Stimulated activated CD4-positive, alpha-beta T cell treated with anti-CD3 and anti-CD28 coated beads, Interleukin-1b, Interleukin-23, amount 100 ng/mL, for 1 hour (primary cell): Measurements from ENCODE around the gene PPP1R12B.
"Not testable (repeated sequence)": the region's sequence is repeated elsewhere in the genome, so short reads cannot be mapped to it uniquely, and the experiment has no call there.

Experiments
- DNase-seq, 2 donors: peaks; one replicate each; pipeline ENCODE4 v3.0.0-alpha.2; 2020; ENCODE audit warnings: low read depth in 2 of 2

PPP1R12B gene

DNA sequence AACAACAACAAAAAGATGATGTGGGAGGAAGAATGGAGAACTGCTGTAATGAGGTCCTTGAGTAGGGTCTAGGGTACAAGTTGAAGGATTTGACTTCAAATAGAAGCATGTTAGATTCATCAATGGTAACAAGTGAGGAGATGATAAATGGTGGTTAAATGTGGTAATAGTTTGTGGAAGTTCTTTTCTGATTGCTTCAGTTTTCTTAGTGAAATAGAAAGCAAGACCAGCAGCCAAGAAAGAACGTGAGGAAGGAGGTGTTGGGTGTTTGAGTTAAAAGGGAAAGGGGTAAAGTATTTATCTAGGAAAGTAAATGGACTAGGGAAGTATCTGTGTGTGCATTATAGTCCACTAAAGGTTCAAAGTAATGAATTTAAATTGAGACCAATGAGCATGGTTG, 177.6 kb downstream of the PPP1R12B start:
- not testable (repeated sequence) for DNase-seq

DNA sequence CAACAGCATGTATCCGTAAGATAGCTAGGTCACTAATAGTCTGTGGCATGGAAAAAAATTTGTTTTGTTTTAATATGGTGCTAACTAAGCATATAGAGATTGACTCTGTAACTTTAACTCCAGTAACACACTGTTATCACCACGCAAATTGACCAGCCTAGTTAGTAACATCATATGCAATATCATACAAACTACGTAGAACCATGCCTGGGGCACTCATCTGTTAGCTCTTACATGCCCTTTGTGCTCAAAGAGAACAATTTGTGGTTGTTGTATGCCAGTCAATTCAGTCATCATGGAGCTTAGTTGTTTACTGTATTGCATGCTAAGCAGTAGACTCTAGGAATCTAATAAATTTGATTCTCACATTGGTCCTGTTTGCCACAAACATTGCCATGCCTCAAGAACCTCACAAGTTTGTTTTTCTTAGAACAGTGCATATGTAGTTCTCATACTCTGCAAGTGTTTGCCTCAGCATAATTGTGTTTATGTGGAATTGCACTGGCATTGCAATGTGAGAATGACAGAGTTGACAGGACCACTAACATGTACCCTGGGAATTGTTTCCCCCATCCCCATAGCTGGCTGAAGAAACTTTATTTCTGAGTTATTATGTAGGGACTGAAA, 179.7 kb downstream of the PPP1R12B start:
- not testable (repeated sequence) for DNase-seq

DNA sequence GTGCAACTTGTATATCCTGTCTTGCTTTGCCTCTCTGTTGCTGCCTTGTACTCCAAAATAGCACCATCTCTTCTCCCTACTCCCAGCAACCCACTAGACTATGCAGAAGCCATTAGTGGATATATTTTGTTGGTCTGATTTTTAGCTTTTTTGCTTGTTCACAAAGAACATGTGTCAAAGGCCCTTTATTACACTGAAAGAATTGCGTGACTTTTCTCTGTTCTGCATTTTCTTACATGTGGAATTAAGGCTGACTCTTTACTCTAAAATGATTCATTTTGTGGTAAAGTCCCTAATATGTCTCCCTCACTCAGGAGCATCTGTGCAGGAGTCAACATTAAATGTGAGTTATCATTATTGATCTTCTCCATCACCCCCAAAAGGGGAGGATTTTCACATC, 182.2 kb downstream of the PPP1R12B start:
- not testable (repeated sequence) for DNase-seq

DNA sequence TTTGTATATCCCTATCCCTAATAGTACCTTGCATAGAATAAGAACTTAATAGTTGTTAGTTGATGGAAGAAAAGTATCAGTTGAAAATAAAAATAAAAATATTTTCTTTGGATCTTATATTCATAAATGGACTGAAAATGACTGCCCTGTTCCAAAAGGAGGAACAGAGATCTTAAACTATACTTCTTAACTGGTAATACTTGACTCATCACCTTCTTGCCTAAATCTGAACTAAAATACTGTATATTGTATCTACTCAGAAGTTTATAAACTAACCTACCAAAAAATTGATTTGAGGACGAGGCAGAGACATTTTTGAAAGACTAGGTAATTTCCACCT, 182.9 kb downstream of the PPP1R12B start:
- no peak for DNase-seq

DNA sequence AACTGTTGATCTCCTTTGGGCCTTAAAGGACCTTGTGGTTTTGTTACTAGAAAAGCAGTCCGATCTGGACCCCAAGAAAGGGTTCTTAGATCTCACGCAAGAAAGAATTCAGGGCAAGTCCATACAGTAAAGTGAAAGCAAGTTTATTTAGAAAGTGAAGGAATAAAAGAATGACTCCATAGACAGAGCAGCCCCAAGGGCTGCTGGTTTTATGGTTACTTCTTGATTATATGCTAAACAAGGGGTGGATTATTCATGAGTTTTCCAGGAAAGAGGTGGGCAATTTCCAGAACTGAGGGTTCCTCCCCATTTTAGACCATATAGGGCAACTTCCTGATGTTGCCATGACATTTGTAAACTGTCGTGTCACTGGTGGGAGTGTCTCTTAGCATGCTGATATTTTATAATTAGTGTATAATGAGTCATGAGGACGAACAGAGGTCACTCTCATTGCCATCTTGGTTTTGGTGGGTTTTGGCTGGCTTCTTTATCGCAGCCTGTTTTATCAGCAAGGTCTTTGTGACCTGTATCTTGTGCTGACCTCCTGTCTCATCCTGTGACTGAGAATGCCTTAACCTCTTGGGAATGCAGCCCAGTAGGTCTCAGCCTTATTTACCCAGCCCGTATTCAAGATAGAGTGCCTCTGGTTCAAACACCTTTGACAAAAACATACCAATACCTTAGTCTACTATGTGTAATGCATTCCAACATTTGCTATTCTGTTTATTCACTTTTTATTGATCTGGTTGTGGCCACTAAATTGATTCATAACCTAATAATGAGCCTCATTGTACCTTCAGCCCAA, 183.5 kb downstream of the PPP1R12B start:
- DNase-seq, result not testable (repeated sequence)

DNA sequence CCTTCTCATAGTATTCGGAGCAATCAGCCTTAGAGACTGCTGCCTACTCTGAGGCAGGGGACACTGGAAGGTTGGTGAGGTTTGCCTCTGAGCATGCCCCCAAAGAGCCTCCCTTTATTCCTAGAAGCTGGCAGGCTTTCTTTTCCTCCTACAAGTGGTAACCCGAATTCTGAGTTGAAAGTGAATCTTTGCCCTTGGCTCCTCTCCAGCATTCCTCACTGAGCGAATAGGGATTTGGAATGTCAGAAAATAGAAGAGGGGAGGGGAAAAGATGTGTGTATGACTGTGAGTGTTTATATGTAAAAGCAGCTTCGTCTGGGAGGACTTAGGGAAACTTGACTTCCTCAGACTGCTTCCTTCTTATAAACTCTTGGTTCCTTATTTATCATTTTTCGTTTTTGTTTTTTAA, 190.7 kb downstream of the PPP1R12B start:
- not testable (repeated sequence) for DNase-seq

DNA sequence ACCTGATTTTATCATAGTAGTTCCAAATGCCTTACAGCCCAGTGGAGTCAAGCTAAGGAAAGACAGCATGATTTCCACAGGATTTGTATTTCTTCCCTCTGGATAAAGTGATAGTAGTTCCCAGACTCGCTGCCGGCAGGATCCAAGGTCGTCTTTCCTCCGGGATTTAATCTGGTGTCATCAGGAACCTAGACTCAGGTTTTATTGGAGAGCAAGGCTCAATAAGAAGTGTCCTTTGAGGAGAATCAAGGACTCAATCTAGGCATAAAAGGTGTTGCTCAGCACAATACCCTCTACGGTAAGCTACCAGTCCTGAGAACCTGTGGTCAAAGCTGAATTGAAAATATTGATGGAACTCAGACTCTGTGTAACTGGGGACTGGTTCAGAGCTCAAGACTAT, 191.1 kb downstream of the PPP1R12B start:
- DNase-seq, result not testable (repeated sequence)

DNA sequence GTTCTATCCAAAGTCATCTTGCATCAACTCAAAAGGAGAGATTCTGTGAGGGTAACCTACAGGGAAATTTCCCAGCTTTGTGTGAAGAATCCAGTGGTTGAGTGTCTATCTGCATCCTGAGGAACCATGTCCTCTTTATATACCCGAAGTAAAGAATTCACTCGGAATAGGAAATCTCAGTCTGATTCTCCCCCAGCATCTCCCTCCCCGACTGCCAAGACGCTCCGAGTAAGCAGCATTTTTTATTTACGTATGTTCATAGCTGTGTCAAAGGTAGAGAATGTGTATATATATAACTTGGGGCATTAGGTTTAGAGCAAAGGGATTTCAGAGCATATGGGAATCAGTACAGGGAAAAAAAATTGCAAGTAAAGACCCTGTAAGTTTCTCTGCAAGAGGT, 191.5 kb downstream of the PPP1R12B start:
- no peak for DNase-seq

DNA sequence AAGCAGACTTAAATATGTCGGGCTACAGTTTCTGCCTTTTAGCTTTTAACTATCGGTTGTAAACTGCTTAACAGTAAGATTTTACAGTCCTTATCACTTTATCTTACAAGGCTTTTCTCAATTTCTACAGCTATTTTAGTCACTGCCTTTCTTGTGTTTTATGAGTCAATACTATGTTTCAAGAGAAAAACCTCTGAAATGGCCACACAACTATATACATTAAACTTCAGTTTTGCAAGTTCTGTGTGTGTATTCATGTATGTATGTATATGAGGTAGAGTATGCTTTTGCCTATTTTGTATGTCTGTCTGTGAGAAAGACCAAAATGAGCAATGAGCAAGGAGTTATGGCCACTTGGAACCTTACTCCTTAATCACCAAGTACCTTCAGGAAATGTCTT, 191.9 kb downstream of the PPP1R12B start:
- no peak for DNase-seq

DNA sequence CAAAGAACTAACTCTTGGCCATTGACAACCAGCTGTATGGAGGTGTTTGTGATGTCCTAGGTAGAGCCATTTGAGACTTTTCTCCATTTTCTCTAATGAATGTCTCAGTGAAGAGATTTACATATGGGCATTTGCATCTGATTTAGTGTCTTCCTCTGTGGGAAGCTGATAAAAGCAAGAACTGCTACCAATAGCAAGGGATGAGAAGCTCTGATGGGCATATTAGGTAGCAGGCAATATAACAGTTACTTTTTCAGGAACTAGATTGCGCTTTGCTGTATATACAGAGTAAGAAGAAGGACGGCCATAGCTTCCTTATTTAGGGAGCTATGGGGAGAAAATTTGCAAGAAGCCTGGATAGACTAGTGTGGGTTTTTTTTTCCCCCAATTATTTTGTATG, 192.4 kb downstream of the PPP1R12B start:
- DNase-seq, result not testable (repeated sequence)

DNA sequence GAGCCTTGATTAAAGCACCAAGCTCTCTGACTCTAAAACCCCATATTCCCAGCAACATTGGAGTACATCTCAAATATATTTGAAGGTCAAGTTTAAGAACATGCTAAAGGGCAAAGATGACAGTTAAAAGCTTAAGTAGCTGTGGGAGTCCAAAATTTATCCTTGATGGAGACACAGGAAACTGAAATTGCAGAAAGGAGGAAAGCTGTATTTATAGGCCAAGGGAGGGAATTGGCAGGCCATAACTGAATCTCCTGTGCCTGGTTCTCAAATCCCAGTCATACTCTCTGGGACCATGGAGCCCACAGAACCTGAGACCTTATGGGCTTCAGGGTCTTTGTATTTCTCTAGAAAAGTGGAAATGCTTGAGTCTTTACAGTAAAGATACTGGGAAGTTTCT, 193.9 kb downstream of the PPP1R12B start:
- DNase-seq, result not testable (repeated sequence)

DNA sequence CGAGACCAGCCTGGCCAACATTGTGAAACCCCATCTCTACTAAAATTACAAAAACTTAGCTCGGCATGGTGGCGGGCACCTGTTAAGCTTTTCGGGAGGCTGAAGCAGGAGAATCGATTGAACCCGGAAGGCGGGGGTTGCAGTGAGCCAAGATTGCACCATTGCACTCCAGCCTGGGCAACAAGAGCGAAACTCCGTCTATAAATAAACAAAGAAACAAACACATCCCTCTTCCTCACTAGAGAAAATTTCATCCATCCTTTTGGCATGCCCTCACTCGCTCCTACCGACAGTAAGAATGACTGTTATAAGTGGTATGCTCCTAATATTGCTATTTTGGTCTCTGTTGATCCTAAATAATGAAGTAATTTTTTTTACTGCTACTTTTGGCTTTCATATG, 195.0 kb downstream of the PPP1R12B start:
- not testable (repeated sequence) for DNase-seq

DNA sequence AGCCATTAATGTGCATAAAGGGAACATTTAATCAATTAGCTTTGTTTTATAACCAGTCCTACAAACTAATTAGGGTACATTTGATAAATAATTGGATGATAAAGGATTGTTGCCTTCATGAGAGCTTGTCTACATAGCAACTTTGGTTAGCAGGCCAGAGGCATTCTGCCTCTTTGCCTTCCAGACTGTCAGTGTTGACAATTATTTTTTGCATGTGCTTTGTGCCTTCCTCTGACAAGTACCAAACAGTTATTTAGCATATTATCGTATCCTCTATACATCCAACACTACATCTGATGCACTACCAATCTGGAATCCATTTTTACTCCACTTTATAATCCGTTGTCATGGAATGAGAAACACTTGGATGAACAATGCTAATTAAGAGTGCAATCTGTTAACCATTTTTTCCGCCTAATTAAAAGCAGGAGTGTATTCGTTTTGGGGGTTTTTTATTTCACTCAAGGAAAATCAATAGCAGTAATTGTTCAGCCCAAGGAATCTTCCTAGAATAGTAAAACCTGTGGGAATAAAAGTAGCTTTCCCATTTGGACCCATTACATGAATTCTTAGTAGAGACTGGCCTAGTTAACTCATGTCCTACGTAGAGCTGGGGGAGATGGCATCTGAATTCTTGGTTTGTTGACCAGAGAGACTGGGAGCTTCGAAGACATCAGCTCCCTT, 196.4 kb downstream of the PPP1R12B start:
- DNase-seq, result not testable (repeated sequence)

DNA sequence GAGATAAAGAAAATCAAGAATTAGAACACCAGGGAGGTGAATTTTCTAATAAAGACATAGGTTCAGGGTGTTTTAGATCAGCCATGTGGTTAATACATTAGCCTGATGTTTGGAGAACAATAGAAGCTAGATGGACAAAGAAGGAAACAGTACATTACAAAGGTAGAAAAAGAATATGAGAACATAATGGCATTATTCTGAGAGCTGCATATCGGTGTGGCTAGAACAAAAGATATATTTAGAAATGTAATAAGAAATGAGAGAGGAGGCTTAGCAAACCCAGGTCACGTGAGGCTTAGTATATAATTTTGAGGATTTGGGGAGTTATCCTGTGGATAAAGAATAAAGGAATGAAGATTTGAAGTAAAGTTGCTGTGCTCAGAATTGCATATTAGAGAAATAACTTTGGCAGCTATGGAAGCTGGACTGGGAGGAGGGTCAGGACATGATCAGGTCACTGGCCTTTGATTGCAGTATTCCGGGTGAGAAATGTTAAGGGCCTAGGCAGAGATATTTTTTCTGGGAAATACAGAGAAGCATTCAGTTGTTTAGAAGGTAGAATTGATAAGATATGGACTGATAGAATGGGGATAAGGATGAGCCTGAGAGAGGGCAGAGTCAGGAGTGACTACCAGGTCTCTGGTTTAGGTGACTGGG, 197.3 kb downstream of the PPP1R12B start:
- not testable (repeated sequence) for DNase-seq

DNA sequence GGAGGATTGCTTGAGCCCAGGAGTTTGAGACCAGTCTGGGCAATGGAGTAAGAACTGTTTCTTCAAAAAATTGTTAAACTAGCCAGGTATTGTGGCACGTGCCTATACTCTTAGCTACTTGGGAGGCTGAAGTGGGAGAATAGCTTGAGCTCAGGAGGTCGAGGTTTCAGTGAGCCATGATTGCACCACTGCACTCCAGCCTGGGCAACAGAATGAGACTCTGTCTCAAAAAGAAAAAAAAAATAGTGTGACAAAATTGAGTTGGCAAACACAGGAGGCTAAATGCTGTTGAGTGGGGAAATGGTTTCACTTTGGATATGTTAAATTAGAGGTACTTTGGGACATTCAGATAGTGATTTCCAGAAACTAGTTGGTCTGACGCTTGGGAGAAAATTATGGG, 197.9 kb downstream of the PPP1R12B start:
- not testable (repeated sequence) for DNase-seq

DNA sequence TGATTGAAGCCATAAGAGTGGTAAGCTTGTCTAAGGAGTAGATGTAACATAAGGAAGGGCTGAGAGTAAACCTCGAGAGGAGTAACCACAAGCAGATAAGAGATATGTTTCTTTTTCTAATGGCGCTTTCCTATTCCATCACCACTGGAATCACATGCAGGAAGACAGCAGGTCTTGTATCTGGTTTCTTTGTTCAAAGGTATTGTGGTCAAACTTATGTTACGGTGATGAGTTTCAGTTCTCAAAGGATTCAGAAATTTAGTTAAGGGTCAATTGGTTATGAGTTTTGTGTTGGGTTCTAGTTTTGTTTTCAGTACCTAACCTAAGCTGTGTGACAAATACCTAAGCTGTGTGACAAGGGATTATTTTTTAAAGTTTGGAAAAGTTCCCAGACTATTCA, 198.3 kb downstream of the PPP1R12B start:
- not testable (repeated sequence) for DNase-seq

DNA sequence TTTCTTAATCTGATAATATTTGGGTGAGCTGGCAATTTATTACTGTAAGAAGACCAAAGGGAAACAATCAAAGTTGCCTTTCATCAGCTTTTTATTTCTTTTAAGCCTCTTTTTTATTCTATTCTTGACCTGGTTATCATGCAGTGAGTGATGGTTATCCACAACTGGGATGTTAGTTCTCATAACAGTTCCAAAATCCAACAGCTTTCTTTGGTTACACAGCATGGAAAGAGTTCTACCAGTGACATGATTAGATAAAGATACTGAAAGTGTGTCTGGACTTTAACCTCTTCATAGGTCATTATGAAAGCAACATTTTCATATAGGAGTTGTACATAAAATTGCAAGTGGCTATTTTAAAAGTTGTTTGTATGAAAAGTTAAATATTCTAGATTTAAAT, 198.7 kb downstream of the PPP1R12B start:
- no peak for DNase-seq

DNA sequence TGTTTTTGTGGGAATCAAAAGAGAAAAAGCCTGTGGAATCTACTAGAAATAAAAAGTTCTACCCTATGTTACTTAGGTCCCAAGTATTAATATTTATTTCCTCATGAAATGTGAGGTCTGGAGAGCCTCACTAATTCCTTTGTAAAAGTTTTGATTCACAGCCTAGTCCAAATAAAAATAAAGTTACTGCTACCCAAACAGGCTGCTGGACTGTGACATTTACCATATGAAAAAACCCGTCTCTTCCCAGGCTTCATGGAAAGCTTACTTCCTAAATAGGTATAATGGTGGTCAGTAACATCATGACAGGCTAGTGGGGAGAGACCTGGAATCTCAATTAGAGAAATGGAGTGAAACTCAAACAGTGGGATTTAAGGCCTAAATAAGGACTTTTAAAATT, 201.6 kb downstream of the PPP1R12B start:
- not testable (repeated sequence) for DNase-seq

DNA sequence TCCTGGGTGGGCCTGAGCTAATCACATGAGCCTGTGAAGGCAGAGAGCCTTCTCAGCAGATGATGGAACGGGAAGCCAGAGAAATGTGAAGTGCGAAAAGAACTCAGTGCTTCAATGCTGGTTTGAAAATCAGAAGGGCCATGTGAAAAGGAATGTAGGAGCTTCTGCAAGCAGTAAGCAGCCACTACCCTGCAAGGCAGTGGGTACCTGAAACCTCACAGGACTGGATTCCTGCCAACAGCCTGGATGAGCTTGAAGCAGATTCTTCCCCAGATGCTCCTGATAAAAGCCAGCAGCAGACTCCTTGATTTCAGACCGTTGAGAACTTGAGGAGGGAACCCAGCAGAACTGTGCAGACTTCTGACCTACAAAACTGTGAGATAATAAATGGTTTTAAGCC, 203.2 kb downstream of the PPP1R12B start:
- no peak for DNase-seq

DNA sequence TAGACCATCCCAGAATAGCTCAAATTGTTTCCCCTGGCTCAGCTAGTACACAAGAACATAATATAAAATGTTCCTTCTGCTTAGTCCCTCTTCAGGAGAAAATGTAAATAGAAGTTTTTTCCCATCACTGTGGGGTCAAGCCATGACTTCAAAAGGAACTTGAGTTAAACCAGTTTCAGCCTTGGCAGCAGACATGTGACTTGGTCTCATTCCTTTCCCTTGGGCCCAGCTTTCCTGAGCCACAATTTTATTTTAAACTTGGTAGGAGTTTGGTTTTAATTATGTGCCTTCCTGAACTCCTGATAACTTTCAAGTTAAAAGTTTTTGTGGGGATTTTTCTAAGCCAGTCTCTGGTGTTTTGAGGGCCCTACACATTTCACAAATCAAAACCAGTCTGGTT, 204.1 kb downstream of the PPP1R12B start:
- DNase-seq, result not testable (repeated sequence)

DNA sequence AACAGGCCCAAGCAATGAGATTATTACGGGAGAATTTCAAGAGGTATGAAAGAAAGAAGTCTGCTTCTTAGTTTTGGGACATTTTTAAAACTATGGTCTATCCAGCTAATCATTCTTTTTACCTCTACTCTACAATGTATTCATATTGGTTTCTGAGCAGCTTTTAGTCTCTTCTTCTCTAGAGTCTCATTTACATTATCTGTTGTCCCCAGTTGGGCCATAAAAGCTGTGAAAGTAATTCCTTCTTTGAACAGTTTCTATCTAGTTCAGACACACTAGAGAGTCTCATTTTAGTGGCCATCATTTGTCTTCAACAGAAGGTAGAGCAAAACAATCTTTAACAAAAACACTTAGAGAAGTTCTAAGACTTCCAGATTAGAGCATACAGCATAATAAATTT, 204.6 kb downstream of the PPP1R12B start:
- not testable (repeated sequence) for DNase-seq

DNA sequence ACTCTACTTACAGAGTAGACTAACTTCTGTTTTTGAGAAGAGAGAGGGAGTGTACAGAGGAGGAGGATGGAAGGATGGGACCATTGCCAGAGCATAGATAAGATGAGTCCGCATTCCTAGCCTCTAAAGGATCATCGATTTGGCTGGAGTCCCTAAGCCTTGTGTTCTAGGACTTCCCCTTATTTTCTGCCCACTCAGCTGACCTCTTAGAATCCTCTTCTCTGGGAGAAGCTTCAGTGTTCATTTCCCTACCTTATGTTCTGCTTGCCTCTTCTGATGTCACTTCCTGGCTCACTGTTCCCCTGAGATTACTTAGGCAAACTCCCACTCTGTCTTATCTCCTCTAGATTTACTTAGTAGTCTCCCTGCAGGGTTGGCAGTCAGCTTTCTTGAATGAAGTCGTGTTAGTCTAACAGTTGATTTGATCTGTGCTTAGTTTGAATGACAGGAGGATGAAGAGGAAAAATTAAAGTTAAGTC, 205.1 kb downstream of the PPP1R12B start:
- no peak for DNase-seq
